Dermis microvascular lymphatic vessel endothelial cell (primary cell): Measurements from ENCODE around the gene DTNB. TPM values are rescaled to one million over a fixed set of nuclear protein-coding genes. Genes with fewer than 3 reads are reported as not detected.
"Not testable (repeated sequence)": the region's sequence is repeated elsewhere in the genome, so short reads cannot be mapped to it uniquely, and the experiment has no call there.

Experiments used
- DNase-seq, 2 donors: peaks; one replicate each; pipeline versions ENCODE4 v3.0.0 to v3.0.0-alpha.2; 2010; ENCODE audit warnings: low read depth in 2 of 2
- total RNA-seq: library from RNA; depleted of rRNA; stranded (reverse); fragments of >200 nt; gene quantifications from 2 replicates; pipeline ENCODE4 v1.2.1, GENCODE V29; 2014

Gene DTNB
- total RNA-seq, 1 donor from 2014 or later, result 4.9 TPM

DNA sequence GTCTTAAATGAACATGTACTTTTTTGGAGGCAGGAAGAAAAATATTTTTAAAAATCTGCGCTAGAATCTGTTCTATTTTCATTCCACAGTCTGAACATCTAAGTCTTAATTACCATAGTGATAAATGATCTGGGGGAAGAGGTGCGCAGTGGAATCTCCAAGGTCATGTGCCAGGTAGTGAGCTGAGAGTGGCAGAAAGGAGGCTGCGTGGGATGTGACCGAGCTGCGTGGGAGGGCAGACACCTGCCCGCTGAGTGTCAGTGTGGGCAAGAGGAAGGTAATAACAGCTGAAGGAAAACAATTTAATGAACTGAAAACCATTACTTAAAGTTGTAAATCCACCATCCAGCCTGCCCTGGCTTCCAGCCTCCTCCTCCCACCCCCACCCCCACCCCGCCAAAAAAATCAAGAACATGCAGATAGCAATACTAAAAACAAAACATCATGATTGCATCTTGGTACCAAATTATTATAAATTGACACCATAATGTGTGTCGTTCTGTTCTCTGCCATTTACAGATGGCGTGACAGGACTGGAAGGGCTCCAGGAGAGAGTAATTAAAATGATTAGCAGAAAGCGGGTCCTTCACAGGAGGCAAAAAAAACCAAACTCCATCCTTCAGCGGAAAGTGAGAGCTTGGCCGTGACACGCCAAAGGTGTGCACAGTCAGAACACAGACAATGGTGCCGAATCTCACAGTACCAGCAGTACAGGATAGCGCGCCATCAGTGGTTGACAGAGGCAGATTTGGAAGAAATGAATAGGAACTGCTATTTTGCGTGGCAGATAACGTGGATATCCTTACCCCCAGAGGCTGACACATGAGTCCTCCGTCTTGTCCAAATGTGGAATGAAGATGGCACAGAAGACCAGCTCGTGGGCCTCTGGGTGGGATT is 11.4 kb upstream of the DTNB start:
- DNase-seq, result no peak

DNA sequence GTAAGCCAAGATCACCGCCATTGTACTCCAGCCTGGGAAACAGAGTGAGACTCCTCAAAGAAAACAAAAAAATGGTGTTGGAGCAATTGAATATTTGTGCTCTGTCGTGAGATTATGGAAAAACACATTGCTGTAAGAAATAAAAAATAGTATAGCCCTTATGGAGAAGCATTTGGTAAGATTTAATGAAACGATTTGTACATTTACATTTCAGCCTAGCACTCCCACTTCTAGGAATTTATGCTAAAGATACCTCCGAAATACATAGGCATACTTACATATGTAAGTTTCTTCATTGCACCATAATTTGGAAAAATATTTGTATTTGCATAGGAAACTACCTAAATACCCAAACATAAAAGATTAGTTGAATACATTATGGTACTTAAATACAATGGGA is 8.7 kb upstream of the DTNB start:
- no peak for DNase-seq

DNA sequence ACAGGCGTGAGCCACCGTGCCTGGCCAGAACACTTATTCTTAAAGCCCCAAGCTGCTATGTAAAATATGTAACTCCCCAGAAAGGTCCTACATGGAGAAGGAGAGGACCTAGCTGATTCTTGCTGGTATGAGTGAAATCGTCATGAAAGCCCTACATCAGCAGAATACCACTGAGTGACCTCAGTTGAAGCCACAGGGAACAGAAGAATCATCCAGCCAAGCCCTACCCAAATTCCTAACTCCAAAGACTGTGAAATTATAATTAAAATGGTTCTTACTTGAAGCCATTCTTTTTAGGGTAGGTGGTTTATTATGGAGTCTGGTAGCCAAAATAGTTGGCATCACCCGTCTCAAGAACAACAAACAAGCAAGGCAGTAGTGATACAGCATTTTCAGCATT is 4.5 kb upstream of the DTNB start:
- DNase-seq, result no peak

DNA sequence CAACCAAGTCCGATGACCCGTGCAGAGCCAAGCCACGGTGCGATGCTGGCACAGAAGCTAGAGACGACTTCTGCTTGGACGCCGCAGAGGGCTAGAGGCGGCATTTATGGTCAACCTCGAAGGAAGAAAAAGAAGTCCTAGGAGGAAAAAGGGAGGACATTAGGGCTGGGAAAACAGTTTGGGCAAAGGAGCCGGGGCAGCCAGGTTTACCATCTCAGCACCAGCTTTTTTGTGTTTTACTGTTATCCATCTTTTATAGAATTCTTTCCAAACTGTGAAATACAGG is 643 bp upstream of the DTNB start:
- no peak for DNase-seq

DNA sequence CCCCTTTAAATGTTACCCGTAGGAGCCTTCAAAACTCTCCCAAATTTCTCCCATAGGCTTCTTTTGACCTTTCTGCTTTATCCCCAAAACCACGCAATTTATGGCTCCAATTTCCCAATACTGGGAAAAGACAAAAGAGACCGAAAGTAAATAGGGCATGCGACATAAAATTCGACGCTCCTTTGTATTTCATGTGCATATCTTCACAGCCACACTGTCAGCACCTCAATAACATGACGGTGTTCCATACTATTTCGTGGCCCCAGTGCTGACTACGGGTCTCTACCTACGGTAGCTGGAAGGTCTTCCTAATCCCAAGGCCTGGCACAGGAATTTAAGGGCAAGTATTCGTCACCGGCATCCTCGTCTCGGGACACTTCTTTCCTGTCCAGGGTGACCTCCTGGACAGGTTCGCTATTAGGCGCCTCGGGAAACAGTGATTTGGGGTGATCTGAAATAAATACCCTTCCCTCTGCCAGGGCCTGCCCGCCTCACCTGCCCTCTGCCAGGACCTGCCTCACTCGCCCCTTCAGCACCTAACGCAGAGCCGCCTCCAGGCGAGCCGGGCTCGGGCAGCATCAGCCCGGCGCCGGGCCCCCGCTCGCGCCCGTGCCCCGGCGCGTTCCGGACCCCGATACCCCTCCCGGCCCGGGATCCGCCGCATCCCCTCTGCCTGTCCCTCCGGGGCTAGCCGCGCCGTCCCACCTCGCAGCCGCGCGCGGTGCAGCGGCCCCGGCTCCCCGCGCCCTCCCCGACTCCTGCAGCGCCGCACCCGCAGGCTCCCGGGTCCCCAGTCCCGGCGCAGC is 680 bp downstream of the DTNB start:
- peak in 1 of 2 donors; percentile 43 for DNase-seq

DNA sequence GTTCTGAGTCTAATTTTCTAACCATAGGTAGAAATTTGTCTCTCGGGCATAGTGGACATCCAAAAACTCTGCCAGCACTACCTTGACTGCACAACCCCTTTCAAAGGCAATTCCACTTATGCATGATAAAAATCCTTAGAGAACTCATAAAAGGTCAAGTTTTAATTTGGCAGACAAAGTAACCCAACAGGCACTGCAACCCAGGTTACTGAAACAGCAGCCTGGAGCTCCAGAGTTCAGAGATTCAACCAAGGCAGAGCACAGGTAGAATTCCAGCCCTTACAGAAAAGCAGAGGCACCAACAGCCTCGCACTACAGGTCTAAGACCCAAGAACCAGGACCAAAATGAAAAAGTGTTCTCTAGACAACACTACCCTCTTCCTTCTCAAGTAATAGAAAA is 1.8 kb downstream of the DTNB start:
- no peak for DNase-seq

DNA sequence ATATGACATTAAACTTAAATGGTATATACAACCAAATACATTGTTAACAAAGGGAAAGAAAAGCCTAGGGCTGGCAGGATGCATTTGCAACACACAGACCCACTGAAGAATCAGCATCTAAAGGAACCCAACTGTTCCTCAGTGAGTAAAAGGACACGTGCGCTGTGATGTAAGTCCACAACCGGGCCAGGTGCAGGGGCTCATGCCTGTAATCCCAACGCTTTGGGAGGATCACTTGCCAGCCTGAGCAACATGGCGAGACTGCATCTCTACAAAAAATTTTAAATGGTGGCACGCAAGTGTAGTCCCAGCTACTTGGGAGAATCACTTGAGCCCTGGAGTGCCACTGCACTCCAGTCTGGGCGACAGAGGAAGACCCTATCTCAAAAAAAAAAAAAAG is 3.9 kb downstream of the DTNB start:
- no peak for DNase-seq

DNA sequence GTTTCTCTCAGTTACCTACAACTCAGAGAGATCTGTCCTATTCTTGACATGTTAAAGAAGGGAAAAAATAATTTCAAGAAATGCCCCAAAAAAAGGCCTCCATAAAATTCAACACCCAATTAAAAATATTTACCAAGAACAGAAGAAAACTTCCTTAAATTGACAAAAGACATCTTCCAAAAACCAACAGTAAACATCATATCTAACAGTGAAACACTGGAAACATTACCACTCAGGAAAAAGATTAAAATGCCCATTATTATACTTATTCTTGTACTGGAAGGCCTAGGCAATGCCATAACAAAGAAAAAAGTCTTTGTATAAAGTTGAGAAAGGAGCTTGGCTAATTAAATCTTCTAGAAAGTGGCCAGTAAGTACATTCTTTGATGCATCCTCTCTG is 7.2 kb downstream of the DTNB start:
- no peak for DNase-seq

DNA sequence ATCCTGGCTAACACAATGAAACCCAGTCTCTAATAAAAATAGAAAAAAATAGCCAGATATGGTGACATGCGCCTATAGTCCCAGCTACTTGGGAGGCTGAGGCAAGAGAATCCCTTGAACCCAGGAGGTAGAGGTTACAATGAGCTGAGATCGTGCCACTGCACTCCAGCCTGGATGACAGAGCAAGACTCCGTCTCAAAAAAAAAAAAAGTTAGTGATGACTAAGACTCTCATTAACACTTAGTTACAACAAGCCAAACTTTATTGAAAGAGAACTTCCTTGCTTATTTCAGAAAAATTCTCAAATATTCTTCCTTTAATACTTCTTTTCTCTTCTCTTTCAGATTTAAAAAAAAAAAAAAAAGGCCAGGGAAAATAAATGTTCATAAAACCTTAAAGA is 7.9 kb downstream of the DTNB start:
- not testable (repeated sequence) for DNase-seq

DNA sequence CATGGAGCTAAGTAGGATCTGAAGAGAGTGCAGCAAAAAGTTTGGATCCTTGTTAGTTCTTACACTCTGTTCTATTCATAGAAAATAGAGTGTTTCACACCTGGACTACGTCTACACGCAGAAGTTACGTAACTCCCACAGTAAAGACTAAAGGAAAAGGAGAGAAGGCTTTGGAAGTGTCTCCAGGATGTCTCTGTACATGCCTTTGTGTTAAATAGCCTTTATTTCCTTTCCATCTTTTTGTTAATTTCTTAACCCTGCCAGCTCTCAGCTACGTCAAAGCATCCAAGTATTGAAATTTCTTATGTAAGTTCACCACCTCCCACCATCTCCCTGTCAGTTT is 8.4 kb downstream of the DTNB start:
- no peak for DNase-seq

DNA sequence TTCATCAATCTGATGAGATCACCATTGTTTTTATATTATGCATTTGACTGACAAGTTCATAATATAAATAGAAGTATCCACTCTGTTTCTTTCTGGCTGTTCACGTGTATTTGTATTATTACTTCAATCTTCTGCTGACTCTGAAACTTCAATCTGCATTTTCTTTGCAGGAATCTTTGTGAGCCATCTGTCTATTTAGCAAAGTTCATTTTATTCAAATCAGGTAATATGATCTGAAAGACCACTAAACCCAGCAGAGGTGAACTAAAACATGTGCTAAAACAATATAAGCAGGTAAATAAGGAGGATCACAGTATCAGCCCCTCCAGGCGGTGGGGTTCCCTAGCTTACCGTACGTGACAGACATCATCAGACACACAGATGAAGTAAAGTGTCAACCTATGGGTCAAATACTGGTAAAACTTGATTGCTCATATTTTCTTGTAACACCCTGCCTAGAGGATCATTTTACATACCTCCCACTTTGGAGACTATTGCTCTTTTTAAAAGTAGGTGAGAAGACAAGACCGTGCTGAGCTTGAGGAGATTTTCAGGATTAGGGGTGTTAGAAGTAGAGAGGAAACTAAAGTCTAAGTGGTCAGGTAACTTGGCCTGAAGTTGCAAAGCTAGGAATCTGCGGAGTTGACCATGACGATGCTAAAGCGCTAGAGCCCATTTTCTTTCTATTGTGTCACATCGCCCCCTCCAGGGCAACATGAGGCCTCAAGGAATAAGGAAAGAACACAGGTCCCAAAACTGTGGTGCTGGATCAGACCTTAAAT is 9.0 kb downstream of the DTNB start:
- DNase-seq, result peak; percentile 58 to 82

DNA sequence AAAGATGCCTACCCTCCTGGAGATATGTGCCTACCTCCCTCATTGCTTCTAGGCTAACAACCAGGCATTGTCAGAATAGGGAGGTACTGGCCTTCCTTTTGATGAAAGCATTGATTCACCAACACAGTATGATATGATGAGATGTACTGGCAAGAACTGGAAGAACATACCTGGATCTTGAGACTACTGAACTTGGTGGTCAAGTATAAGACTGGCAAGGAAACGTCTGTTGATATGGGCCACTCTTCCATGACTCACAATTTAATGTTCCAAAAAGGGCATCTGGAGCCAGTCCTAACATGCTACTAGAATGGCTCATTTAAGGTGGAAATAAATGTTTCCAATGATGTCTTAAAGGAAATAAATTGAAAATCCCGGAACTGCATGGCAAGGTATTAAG is 18.1 kb downstream of the DTNB start:
- no peak for DNase-seq

DNA sequence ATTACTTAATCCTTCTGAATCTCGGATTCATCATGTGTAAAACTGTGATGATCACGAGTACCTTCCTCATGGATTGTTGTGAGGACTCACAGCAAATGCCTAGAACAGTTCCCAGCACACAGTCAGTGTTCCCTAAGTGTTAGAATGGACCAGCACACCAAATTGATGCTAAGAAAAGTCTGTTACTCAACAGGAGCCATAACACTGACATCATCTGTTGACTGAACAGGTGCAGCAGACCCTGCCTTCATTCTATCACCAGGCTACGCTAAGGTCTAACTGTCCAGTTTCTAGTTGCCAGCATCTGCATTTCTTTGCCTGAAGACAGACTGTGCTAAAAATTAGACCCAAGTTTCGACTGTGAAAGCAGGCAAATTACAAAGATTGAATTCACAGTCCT is 18.6 kb downstream of the DTNB start:
- no peak for DNase-seq

DNA sequence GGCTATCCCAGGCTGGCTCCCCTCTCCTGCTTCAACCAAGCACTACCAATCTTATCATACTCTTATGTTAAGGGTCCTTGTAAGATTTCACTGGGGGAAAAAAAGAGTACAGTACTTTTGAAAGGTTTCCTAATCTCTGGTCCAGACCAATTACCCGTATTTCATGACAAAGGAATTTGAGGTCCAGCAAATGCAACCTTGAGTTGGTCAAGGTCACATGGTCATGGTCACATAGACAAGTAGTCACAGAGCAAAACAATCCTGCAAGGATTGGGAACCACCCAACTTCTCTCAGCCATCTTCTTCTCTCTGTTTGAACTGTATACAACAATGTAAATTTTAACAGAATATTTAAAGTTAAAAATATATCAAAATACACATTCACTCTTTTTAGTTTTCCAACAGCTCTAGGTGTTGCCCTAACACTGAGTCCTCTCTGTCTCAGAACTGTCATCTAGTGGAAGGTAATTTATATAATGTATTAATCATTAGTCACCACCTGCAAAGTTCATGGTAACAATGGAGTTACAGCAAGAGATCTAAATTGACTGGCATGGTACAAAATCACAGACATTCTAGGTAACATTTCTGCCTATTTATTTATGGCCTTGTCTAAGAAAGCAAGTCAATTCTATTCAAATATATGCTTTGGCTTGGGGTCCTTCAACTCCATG is 21.5 kb downstream of the DTNB start:
- DNase-seq, result no peak

DNA sequence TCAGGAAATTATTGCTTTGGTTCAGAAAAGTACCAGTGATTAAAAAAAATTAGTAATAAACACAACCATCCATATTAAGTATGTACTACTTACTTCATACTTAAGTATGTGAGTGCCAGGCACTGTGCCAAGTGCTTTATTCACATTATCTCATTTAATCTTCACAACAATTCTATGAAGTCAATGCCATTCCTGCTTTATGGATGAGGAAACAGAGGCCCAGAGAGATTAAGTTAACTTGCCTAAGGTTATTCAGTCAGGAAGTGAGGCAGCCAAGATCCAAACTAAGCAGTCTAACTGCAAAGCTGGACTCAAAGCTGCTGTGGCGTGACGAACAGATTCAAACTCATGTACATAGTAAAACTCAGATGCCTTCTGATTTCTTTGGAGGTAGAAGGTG is 22.3 kb downstream of the DTNB start:
- peak in 1 of 2 donors; percentile 75 for DNase-seq

DNA sequence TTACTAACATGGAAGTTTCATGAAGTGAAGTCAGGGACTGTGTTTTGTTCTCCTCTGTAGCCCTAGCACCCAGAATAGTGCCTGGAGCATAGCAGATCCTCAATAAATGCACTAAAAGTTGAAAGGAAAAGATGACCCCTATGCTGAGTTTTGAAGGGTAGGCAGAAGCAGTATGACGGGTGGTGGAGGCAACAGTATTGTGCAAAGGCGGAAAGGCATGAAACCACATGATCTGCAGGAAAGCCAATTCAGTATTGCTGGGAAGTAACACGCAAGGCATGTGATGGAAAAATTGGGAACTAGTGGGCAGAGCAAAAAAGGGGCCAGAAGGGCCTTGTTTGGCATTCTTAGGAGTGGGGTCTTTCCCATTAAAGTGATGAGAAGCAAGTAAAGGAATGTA is 23.1 kb downstream of the DTNB start:
- DNase-seq, result no peak

DNA sequence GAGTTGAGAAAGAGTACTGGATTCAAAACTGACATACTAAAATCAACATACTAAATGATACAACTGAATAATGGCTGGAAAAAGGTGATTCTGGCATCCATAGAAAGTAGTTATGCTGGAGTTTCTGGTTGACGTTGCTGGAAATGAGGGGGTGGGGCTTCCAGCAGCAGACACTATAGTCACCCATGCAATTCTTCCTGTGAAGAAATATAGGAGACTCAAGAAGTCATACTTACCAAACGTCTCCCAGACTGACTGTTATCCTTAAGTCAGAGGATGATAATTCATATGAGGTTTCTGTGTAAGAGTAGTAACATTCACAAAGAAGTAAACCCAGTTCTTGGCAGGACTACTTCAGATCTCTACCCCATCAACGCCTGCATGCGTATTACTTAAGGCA is 23.6 kb downstream of the DTNB start:
- no peak for DNase-seq

DNA sequence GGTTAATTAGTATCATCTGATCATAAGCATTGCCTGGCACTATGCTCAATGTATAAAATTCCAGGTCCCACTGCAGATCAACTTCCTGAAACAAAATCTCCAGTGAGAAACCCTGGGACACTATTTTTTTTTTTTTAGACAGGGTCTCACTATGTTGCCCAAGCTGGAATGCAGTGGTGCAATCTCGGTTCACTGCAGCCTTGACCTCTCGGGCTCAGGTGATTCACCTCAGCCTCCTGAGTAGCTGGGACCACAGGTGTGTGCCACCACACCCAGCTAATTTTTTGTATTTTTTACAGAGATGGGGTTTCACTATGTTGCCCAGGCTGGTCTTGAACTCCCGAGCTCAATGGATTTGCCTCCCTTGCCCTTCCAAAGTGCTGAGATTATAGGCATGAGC is 31.1 kb downstream of the DTNB start:
- DNase-seq, result no peak

DNA sequence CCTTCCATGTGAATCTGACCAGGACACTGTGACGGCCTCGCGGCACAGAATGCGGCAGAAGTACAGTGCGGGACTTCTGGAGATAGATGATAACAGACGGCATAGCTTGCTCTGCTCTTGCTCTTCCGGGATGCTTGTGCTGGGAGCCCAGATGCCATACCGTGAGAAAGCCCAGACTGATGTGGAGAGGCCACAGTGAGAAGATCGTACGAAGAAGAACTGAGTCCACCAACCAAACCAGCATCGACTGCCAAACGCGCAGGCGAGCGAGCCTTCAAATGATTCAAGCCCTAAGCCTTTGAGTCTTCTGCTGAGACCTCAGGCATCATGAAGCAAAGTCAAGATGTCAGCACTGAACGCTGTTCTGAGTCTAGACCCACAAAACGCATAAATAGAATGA is 33.7 kb downstream of the DTNB start:
- DNase-seq, result no peak

DNA sequence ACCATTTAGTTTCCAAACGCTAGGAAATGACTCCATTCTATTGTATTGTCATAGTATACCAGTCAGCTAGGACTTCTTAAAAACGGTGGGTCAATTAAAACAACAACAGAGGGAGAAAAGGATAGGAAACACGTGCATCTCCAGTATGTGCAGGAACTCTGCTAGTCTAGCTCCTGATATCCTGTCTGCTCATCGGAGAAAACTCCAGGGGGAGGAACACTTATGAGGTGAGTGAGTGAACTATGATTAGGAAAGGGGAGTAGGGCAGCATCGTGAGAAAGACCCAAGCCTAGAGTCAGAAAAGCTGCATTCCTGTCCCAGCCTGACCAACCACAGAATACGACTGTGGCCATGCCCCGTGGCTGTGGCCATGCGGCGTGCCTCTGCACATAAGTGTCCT is 34.2 kb downstream of the DTNB start:
- DNase-seq, result peak in 1 of 2 donors; percentile 84

DNA sequence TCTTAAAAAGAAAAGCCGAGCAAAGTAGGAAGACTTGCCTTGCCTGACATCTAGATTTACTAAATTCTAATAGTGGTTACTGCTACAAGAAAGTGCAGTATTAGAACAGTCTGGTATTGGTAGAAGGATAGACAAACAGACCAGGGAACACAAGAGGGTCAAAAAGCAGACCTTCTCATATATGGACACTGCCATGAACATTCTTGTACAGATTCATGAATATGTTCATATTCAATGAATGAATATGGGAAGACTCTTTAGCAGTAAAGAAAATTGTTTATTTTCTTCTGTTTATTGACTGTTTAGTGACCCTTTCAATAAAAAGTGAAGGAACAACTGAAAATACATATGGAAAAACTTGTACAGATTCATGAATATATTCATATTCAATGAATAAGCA is 37.6 kb downstream of the DTNB start:
- DNase-seq, result no peak

DNA sequence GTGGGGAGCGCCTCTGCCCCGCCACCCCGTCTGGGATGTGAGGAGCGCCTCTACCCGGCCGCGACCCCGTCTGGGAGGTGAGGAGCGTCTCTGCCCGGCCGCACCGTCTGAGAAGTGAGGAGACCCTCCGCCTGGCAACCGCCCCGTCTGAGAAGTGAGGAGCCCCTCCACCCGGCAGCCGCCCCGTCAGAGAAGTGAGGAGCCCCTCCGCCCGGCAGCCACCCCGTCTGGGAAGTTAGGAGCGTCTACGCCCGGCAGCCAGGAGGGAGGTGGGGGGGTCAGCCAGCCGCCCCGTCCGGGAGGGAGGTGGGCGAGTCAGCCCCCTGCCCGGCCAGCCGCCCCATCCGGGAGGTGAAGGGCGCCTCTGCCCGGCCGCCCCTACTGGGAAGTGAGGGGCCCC is 39.6 kb downstream of the DTNB start:
- not testable (repeated sequence) for DNase-seq
